ENCODE measurements around the gene ZNF177.
A peak's percentile ranks its signal among the peaks of the same experiment; 100 is the strongest.

ZNF177 gene

GRCh38 chr19:9348253-9348652 is 14.6 kb upstream of the ZNF177 start:
- Histone ChIP-seq H3K36me3 (ENCODE audit: control insufficient read depth, insufficient read depth, low read length) (peaks cover 6% of the 10 kb centered on the region), H3K4me3 (ENCODE audit: low read depth, low read length) (no peak overlapping the region), H3K27ac (ENCODE audit: low read depth, low read length) (no peak overlapping the region), H3K27me3 (ENCODE audit: control insufficient read depth, insufficient read depth, low read length) (no peaks in the 10 kb centered on the region), H3K9ac (ENCODE audit: low read depth, low read length) (no peak overlapping the region), H3K4me1 (ENCODE audit: control insufficient read depth, insufficient read depth, low read length) (no peaks in the 10 kb centered on the region), H3K9me3 (ENCODE audit: control insufficient read depth, insufficient read depth, low read length) (peaks cover 95% of the 10 kb centered on the region)

- H3K9me3 ChIP-seq (ENCODE audit: control insufficient read depth, insufficient read depth, low read length) = peaks cover 91% of the 10 kb centered on the region
- H3K36me3 ChIP-seq (ENCODE audit: control insufficient read depth, insufficient read depth, low read length) = peaks cover 1% of the 10 kb centered on the region
- H3K27me3 ChIP-seq (ENCODE audit: control insufficient read depth, insufficient read depth, low read length) = no peaks in the 10 kb centered on the region
- no peak overlapping the region for H3K9ac ChIP-seq (ENCODE audit: low read depth, low read length)
- H3K27ac ChIP-seq (ENCODE audit: low read depth, low read length) = no peak overlapping the region
- no peak overlapping the region for H3K4me3 ChIP-seq (ENCODE audit: low read depth, low read length)
- no peaks in the 10 kb centered on the region for H3K4me1 ChIP-seq (ENCODE audit: control insufficient read depth, insufficient read depth, low read length)
Observed at GRCh38 chr19:9348671-9349070, 14.1 kb upstream of the ZNF177 start.

GRCh38 chr19:9352505-9352904 is 10.3 kb upstream of the ZNF177 start:
- Histone ChIP-seq H3K4me1 (ENCODE audit: control insufficient read depth, insufficient read depth, low read length) (no peaks in the 10 kb centered on the region), H3K4me3 (ENCODE audit: low read depth, low read length) (no peak overlapping the region), H3K27me3 (ENCODE audit: control insufficient read depth, insufficient read depth, low read length) (no peaks in the 10 kb centered on the region), H3K9me3 (ENCODE audit: control insufficient read depth, insufficient read depth, low read length) (peaks cover 85% of the 10 kb centered on the region), H3K36me3 (ENCODE audit: control insufficient read depth, insufficient read depth, low read length) (no peaks in the 10 kb centered on the region), H3K27ac (ENCODE audit: low read depth, low read length) (no peak overlapping the region), H3K9ac (ENCODE audit: low read depth, low read length) (no peak overlapping the region)

- Histone ChIP-seq H3K27ac (ENCODE audit: low read depth, low read length) (no peak overlapping the region), H3K4me3 (ENCODE audit: low read depth, low read length) (no peak overlapping the region), H3K36me3 (ENCODE audit: control insufficient read depth, insufficient read depth, low read length) (no peaks in the 10 kb centered on the region; the same call in 1 of the 2 replicates), H3K4me1 (ENCODE audit: control insufficient read depth, insufficient read depth, low read length) (no peaks in the 10 kb centered on the region), H3K9me3 (ENCODE audit: control insufficient read depth, insufficient read depth, low read length) (peaks cover 85% of the 10 kb centered on the region), H3K9ac (ENCODE audit: low read depth, low read length) (no peak overlapping the region), H3K27me3 (ENCODE audit: control insufficient read depth, insufficient read depth, low read length) (no peaks in the 10 kb centered on the region)
Observed at GRCh38 chr19:9353011-9353410, 9.8 kb upstream of the ZNF177 start.

GRCh38 chr19:9354651-9355050 is 8.2 kb upstream of the ZNF177 start:
- peaks cover 85% of the 10 kb centered on the region for H3K9me3 ChIP-seq (ENCODE audit: control insufficient read depth, insufficient read depth, low read length)
- no peak overlapping the region for H3K4me3 ChIP-seq (ENCODE audit: low read depth, low read length)
- no peaks in the 10 kb centered on the region for H3K4me1 ChIP-seq (ENCODE audit: control insufficient read depth, insufficient read depth, low read length)
- H3K27me3 ChIP-seq (ENCODE audit: control insufficient read depth, insufficient read depth, low read length) = no peaks in the 10 kb centered on the region
- no peak overlapping the region for H3K27ac ChIP-seq (ENCODE audit: low read depth, low read length)
- H3K9ac ChIP-seq (ENCODE audit: low read depth, low read length) = no peak overlapping the region
- H3K36me3 ChIP-seq (ENCODE audit: control insufficient read depth, insufficient read depth, low read length) = no peaks in the 10 kb centered on the region; the same call in 1 of the 2 replicates

GRCh38 chr19:9370738-9371619 is 8.2 kb downstream of the ZNF177 start:
- H3K27ac ChIP-seq (ENCODE audit: low read depth, low read length) = no peak overlapping the region
- no peak overlapping the region for H3K9ac ChIP-seq (ENCODE audit: low read depth, low read length)
- H3K4me1 ChIP-seq (ENCODE audit: control insufficient read depth, insufficient read depth, low read length) = no peaks in the 10 kb centered on the region
- no peaks in the 10 kb centered on the region for H3K27me3 ChIP-seq (ENCODE audit: control insufficient read depth, insufficient read depth, low read length)
- peaks cover 99% of the 10 kb centered on the region for H3K9me3 ChIP-seq (ENCODE audit: control insufficient read depth, insufficient read depth, low read length)
- H3K4me3 ChIP-seq (ENCODE audit: low read depth, low read length) = no peak overlapping the region
- H3K36me3 ChIP-seq (ENCODE audit: control insufficient read depth, insufficient read depth, low read length) = no peaks in the 10 kb centered on the region

- peaks cover 98% of the 10 kb centered on the region for H3K9me3 ChIP-seq (ENCODE audit: control insufficient read depth, insufficient read depth, low read length)
- no peak overlapping the region for H3K9ac ChIP-seq (ENCODE audit: low read depth, low read length)
- peak overlapping the region; percentile 2; the same call in 1 of the 2 replicates for H3K4me3 ChIP-seq (ENCODE audit: low read depth, low read length)
- H3K36me3 ChIP-seq (ENCODE audit: control insufficient read depth, insufficient read depth, low read length) = peaks cover 53% of the 10 kb centered on the region
- H3K27ac ChIP-seq (ENCODE audit: low read depth, low read length) = no peak overlapping the region
- H3K4me1 ChIP-seq (ENCODE audit: control insufficient read depth, insufficient read depth, low read length) = no peaks in the 10 kb centered on the region
- H3K27me3 ChIP-seq (ENCODE audit: control insufficient read depth, insufficient read depth, low read length) = no peaks in the 10 kb centered on the region
Observed at GRCh38 chr19:9381361-9381785, 18.6 kb downstream of the ZNF177 start.

- peaks cover 71% of the 10 kb centered on the region for H3K9me3 ChIP-seq (ENCODE audit: control insufficient read depth, insufficient read depth, low read length)
- H3K27ac ChIP-seq (ENCODE audit: low read depth, low read length) = no peak overlapping the region
- H3K36me3 ChIP-seq (ENCODE audit: control insufficient read depth, insufficient read depth, low read length) = no peaks in the 10 kb centered on the region
- H3K4me1 ChIP-seq (ENCODE audit: control insufficient read depth, insufficient read depth, low read length) = no peaks in the 10 kb centered on the region
- peak overlapping the region; percentile 47 for H3K4me3 ChIP-seq (ENCODE audit: low read depth, low read length)
- H3K9ac ChIP-seq (ENCODE audit: low read depth, low read length) = no peak overlapping the region
- no peaks in the 10 kb centered on the region for H3K27me3 ChIP-seq (ENCODE audit: control insufficient read depth, insufficient read depth, low read length)
Observed at GRCh38 chr19:9406798-9407352, 44.1 kb downstream of the ZNF177 start.

- H3K36me3 ChIP-seq (ENCODE audit: control insufficient read depth, insufficient read depth, low read length) = peaks cover 8% of the 10 kb centered on the region
- peaks cover 81% of the 10 kb centered on the region for H3K9me3 ChIP-seq (ENCODE audit: control insufficient read depth, insufficient read depth, low read length)
- H3K27ac ChIP-seq (ENCODE audit: low read depth, low read length) = no peak overlapping the region
- H3K9ac ChIP-seq (ENCODE audit: low read depth, low read length) = no peak overlapping the region
- H3K4me1 ChIP-seq (ENCODE audit: control insufficient read depth, insufficient read depth, low read length) = no peaks in the 10 kb centered on the region
- no peaks in the 10 kb centered on the region for H3K27me3 ChIP-seq (ENCODE audit: control insufficient read depth, insufficient read depth, low read length)
- H3K4me3 ChIP-seq (ENCODE audit: low read depth, low read length) = no peak overlapping the region
Observed at GRCh38 chr19:9407827-9408226, 45.0 kb downstream of the ZNF177 start.

GRCh38 chr19:9413240-9413954 is 50.6 kb downstream of the ZNF177 start:
- Histone ChIP-seq H3K9me3 (ENCODE audit: control insufficient read depth, insufficient read depth, low read length) (peaks cover 86% of the 10 kb centered on the region), H3K36me3 (ENCODE audit: control insufficient read depth, insufficient read depth, low read length) (peaks cover 61% of the 10 kb centered on the region), H3K9ac (ENCODE audit: low read depth, low read length) (no peak overlapping the region)

GRCh38 chr19:9427941-9428340 is 65.1 kb downstream of the ZNF177 start:
- Histone ChIP-seq H3K9me3 (ENCODE audit: control insufficient read depth, insufficient read depth, low read length) (peaks cover 3% of the 10 kb centered on the region; the same call in 1 of the 2 replicates), H3K27ac (ENCODE audit: low read depth, low read length) (no peak overlapping the region), H3K27me3 (ENCODE audit: control insufficient read depth, insufficient read depth, low read length) (no peaks in the 10 kb centered on the region), H3K36me3 (ENCODE audit: control insufficient read depth, insufficient read depth, low read length) (peaks cover 24% of the 10 kb centered on the region), H3K9ac (ENCODE audit: low read depth, low read length) (no peak overlapping the region), H3K4me3 (ENCODE audit: low read depth, low read length) (no peak overlapping the region), H3K4me1 (ENCODE audit: control insufficient read depth, insufficient read depth, low read length) (no peaks in the 10 kb centered on the region)

More at GRCh38 chr19:9413240-9413954, 50.6 kb downstream of the ZNF177 start:
- H3K4me3 ChIP-seq (ENCODE audit: low read depth, low read length) = no peak overlapping the region
- no peaks in the 10 kb centered on the region for H3K4me1 ChIP-seq (ENCODE audit: control insufficient read depth, insufficient read depth, low read length)
- no peak overlapping the region for H3K27ac ChIP-seq (ENCODE audit: low read depth, low read length)
- no peaks in the 10 kb centered on the region for H3K27me3 ChIP-seq (ENCODE audit: control insufficient read depth, insufficient read depth, low read length)

Data from HUES48 (cell line).